Right atrium auricular region (tissue), 2 donors: ENCODE measurements around the gene PPM1H. TPM values are rescaled to one million over a fixed set of nuclear protein-coding genes. Genes with fewer than 3 reads are reported as not detected.
A peak's percentile ranks its signal among the peaks of the same experiment; 100 is the strongest.
"Not testable (repeated sequence)": the region's sequence is repeated elsewhere in the genome, so short reads cannot be mapped to it uniquely, and the experiment has no call there.

Experiments used
- DNase-seq: peaks from one replicate; pipeline ENCODE4 v3.0.0-alpha.2; 2019; ENCODE audit warnings: low spot score
- H3K27ac ChIP-seq, 2 donors: fragments of 200-600 bp; sonication (generic); 1 replicate in 1 of 2; 2 replicates in 1 of 2; pipeline ENCODE4 v1.5.1; 2016 to 2019
- H3K27me3 ChIP-seq, 2 donors: fragments of 200-600 bp; sonication (generic); one replicate each; pipeline versions ENCODE4 v1.5.1 to v1.6.0; 2017 to 2019
- H3K36me3 ChIP-seq: fragments of 200-600 bp; sonication (generic); one replicate; pipeline ENCODE4 v1.5.1; 2016
- H3K4me1 ChIP-seq, 2 donors: fragments of 200-600 bp; sonication (generic); one replicate each; pipeline versions ENCODE4 v1.5.1 to v1.6.0; 2017 to 2019
- H3K4me3 ChIP-seq, 2 donors: fragments of 200-600 bp; sonication (generic); 1 replicate in 1 of 2; 2 replicates in 1 of 2; pipeline ENCODE4 v1.5.1; 2017 to 2019; ENCODE audit warnings: mild to moderate bottlenecking in 1 of 2, moderate library complexity in 1 of 2
- H3K9me3 ChIP-seq, 2 donors: fragments of 200-600 bp; sonication (generic); one replicate each; pipeline ENCODE4 v1.5.1; 2019
- CTCF ChIP-seq, 2 donors: fragments of 200-600 bp; sonication (generic); IDR thresholded peaks; one replicate each; pipeline ENCODE4 v1.5.1; 2019; ENCODE audit warnings: antibody characterized with exemption in 2 of 2
- total RNA-seq, 2 donors: library from RNA; depleted of rRNA; stranded (reverse); fragments of >200 nt; gene quantifications; one replicate each; pipeline ENCODE4 v1.1.0, GENCODE V29; 2016

PPM1H gene
- total RNA-seq, 2 donors from 2014 or later = 3.1 to 5.0 TPM

- TF ChIP-seq CTCF (IDR thresholded peaks at IDR 0.05) = no peak
- DNase-seq = no peak
- peaks cover 0 to 29% of the 10 kb centered on the region in 2 donors for H3K4me1 ChIP-seq
- H3K4me3 ChIP-seq = no peak overlapping the region
- H3K27me3 ChIP-seq = no peaks in the 10 kb centered on the region
- peak overlapping the region in 1 of 2 donors; percentile 11 for H3K27ac ChIP-seq
- H3K36me3 ChIP-seq = no peaks in the 10 kb centered on the region
- no peaks in the 10 kb centered on the region for H3K9me3 ChIP-seq
Observed at GRCh38 chr12:62763861-62764645, 170.9 kb downstream of the PPM1H start.

GRCh38 chr12:62763312-62763711 is 171.6 kb downstream of the PPM1H start:
- no peaks in the 10 kb centered on the region for H3K9me3 ChIP-seq
- no peaks in the 10 kb centered on the region for H3K36me3 ChIP-seq
- H3K4me1 ChIP-seq = peaks cover 0 to 29% of the 10 kb centered on the region in 2 donors
- no peak for TF ChIP-seq CTCF (IDR thresholded peaks at IDR 0.05)
- H3K27ac ChIP-seq = peak overlapping the region in 1 of 2 donors; percentile 11
- no peak overlapping the region for H3K4me3 ChIP-seq
- no peak for DNase-seq
- no peaks in the 10 kb centered on the region for H3K27me3 ChIP-seq

GRCh38 chr12:62762645-62763044 is 172.3 kb downstream of the PPM1H start:
- DNase-seq = no peak
- H3K36me3 ChIP-seq = no peaks in the 10 kb centered on the region
- no peaks in the 10 kb centered on the region for H3K27me3 ChIP-seq
- H3K4me1 ChIP-seq = peaks cover 0 to 29% of the 10 kb centered on the region in 2 donors
- no peaks in the 10 kb centered on the region for H3K9me3 ChIP-seq
- no peak overlapping the region for H3K27ac ChIP-seq
- TF ChIP-seq CTCF (IDR thresholded peaks at IDR 0.05) = no peak
- H3K4me3 ChIP-seq = no peak overlapping the region

- no peaks in the 10 kb centered on the region for H3K36me3 ChIP-seq
- H3K27me3 ChIP-seq = no peaks in the 10 kb centered on the region
- TF ChIP-seq CTCF (IDR thresholded peaks at IDR 0.05) = no peak
- no peak overlapping the region for H3K4me3 ChIP-seq
- H3K27ac ChIP-seq = no peak overlapping the region
- H3K9me3 ChIP-seq = no peaks in the 10 kb centered on the region
- DNase-seq = no peak
- peaks cover 0 to 20% of the 10 kb centered on the region in 2 donors for H3K4me1 ChIP-seq
Observed at GRCh38 chr12:62761658-62762057, 173.3 kb downstream of the PPM1H start.

- H3K27ac ChIP-seq = peak overlapping the region in 1 of 2 donors; percentile 16
- no peak for TF ChIP-seq CTCF (IDR thresholded peaks at IDR 0.05)
- no peak for DNase-seq
Observed at GRCh38 chr12:62760779-62761178, 174.2 kb downstream of the PPM1H start.

GRCh38 chr12:62760341-62760740 is 174.6 kb downstream of the PPM1H start:
- DNase-seq, H3K36me3 ChIP-seq, H3K27ac ChIP-seq, H3K9me3 ChIP-seq, H3K27me3 ChIP-seq, H3K4me3 ChIP-seq: not testable (repeated sequence)
- peaks cover 0 to 20% of the 10 kb centered on the region in 2 donors for H3K4me1 ChIP-seq

More at GRCh38 chr12:62760779-62761178, 174.2 kb downstream of the PPM1H start:
- Histone ChIP-seq H3K36me3 (no peaks in the 10 kb centered on the region), H3K9me3 (no peaks in the 10 kb centered on the region), H3K4me3 (no peak overlapping the region), H3K27me3 (no peaks in the 10 kb centered on the region), H3K4me1 (peaks cover 0 to 20% of the 10 kb centered on the region in 2 donors)
